ENCODE results near the gene EGLN2.
"Not testable (repeated sequence)": the region's sequence is repeated elsewhere in the genome, so short reads cannot be mapped to it uniquely, and the experiment has no call there.

EGLN2 gene

DNA sequence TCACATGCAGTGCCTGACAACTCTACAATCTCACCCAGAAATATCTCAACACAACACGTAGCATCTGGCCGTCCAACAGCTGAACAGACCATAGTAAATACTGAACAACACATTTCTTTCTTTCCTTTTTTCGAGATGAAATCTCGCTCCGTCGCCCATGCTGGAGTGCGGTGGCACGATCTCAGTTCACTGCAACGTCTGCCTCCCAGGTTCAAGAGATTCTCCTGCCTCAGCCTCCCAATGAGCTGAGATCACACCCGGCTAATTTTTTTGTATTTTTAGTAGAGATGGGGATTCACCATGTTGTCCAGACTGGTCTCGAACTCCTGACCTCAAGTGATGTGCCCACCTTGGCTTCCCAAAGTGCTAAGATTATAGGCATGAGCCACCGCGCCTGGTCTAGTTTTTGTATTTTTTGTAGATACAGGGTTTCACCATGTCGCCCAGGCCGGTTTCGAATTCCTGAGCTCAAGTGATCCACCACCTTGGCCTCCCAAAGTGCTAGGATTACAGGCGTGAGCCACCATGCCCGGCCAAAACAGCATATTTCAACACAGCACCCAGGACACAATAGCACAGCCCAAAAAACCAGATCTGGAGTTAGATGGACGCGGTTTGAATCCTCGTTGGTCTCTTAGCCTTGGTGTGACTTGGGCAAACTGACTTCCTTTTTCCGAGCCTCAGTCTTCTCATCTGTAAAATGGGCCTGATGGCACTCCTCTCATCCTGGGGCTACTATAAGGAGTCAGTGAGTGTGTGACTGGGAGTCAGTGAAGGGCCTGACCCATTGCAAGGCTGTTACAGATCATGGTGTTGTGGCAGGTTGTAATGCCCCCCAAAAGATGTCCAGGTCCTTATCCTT lies 28.6 kb downstream of the EGLN2 start:
- no peak overlapping the region for H3K4me3 ChIP-seq (ENCODE audit: low read length)
- H3K9ac ChIP-seq (ENCODE audit: low read depth, low read length), result no peak overlapping the region
- no peaks in the 10 kb centered on the region for H3K4me1 ChIP-seq (ENCODE audit: insufficient read depth, low read length)
- H3K27ac ChIP-seq (ENCODE audit: low read length), result no peak overlapping the region
- H3K27me3 ChIP-seq (ENCODE audit: insufficient read depth, low read length), result no peaks in the 10 kb centered on the region
- H3K36me3 ChIP-seq (ENCODE audit: insufficient read depth, low read depth, low read length), result no peaks in the 10 kb centered on the region
- no peaks in the 10 kb centered on the region for H3K9me3 ChIP-seq (ENCODE audit: insufficient read depth, low read depth, low read length)

DNA sequence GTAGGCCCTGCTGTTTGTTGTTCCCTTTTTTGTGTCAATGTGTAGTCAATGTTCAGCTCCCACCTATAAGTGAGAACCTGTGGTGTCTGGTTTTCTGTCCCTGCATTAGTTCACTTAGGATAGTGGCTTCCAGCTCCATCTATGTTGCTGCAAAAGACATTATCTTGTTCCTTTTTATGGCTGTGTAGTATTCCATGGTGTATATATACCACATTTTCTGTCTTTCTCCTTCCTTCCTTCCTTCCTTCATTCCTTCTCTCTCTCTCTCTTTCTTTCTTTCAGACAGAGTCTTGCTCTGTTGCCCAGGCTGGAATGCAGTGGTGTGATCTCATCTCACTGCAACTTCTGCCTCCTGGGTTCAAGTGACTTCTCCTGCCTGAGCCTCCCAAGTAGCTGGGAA lies 30.2 kb downstream of the EGLN2 start:
- Histone ChIP-seq H3K9ac (ENCODE audit: low read depth, low read length) (no peak overlapping the region), H3K36me3 (ENCODE audit: insufficient read depth, low read depth, low read length) (no peaks in the 10 kb centered on the region)

GRCh38 chr19:40830741-40831140 lies 31.8 kb downstream of the EGLN2 start:
- not testable (repeated sequence) for H3K9me3 ChIP-seq (ENCODE audit: insufficient read depth, low read depth, low read length); H3K36me3 ChIP-seq (ENCODE audit: insufficient read depth, low read depth, low read length); H3K9ac ChIP-seq (ENCODE audit: low read depth, low read length); H3K4me1 ChIP-seq (ENCODE audit: insufficient read depth, low read length); H3K4me3 ChIP-seq (ENCODE audit: low read length); H3K27me3 ChIP-seq (ENCODE audit: insufficient read depth, low read length); H3K27ac ChIP-seq (ENCODE audit: low read length)

More for the DNA sequence above, 30.2 kb downstream of the EGLN2 start:
- Histone ChIP-seq H3K27ac (ENCODE audit: low read length) (no peak overlapping the region), H3K4me1 (ENCODE audit: insufficient read depth, low read length) (no peaks in the 10 kb centered on the region), H3K27me3 (ENCODE audit: insufficient read depth, low read length) (no peaks in the 10 kb centered on the region), H3K9me3 (ENCODE audit: insufficient read depth, low read depth, low read length) (no peaks in the 10 kb centered on the region), H3K4me3 (ENCODE audit: low read length) (no peak overlapping the region)

- H3K27ac ChIP-seq (ENCODE audit: low read length), result no peak overlapping the region
- no peak overlapping the region for H3K4me3 ChIP-seq (ENCODE audit: low read length)
- H3K36me3 ChIP-seq (ENCODE audit: insufficient read depth, low read depth, low read length), result no peaks in the 10 kb centered on the region
- H3K9ac ChIP-seq (ENCODE audit: low read depth, low read length), result no peak overlapping the region
- H3K4me1 ChIP-seq (ENCODE audit: insufficient read depth, low read length), result no peaks in the 10 kb centered on the region
- no peaks in the 10 kb centered on the region for H3K27me3 ChIP-seq (ENCODE audit: insufficient read depth, low read length)
- H3K9me3 ChIP-seq (ENCODE audit: insufficient read depth, low read depth, low read length), result no peaks in the 10 kb centered on the region
Measured at GRCh38 chr19:40831502-40832430, 32.8 kb downstream of the EGLN2 start.

DNA sequence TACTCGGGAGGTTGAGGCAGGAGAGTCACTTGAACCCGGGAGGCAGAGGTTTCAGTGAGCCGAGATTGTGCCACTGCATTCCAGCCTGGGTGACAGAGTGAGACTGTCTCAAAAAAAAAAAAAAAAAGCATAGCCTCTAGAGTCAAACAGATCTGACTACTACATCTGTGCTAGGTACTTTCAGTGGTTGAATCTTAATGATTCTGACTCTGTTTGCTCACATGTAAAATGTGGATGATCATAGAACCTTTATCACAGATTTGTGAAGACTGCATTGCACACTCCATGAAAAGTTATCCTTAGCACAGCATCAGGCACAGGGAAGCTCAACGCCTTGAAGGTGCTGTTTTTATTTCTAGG lies 33.4 kb downstream of the EGLN2 start:
- not testable (repeated sequence) for H3K9ac ChIP-seq (ENCODE audit: low read depth, low read length); H3K36me3 ChIP-seq (ENCODE audit: insufficient read depth, low read depth, low read length); H3K27me3 ChIP-seq (ENCODE audit: insufficient read depth, low read length); H3K4me1 ChIP-seq (ENCODE audit: insufficient read depth, low read length); H3K9me3 ChIP-seq (ENCODE audit: insufficient read depth, low read depth, low read length); H3K27ac ChIP-seq (ENCODE audit: low read length); H3K4me3 ChIP-seq (ENCODE audit: low read length)

DNA sequence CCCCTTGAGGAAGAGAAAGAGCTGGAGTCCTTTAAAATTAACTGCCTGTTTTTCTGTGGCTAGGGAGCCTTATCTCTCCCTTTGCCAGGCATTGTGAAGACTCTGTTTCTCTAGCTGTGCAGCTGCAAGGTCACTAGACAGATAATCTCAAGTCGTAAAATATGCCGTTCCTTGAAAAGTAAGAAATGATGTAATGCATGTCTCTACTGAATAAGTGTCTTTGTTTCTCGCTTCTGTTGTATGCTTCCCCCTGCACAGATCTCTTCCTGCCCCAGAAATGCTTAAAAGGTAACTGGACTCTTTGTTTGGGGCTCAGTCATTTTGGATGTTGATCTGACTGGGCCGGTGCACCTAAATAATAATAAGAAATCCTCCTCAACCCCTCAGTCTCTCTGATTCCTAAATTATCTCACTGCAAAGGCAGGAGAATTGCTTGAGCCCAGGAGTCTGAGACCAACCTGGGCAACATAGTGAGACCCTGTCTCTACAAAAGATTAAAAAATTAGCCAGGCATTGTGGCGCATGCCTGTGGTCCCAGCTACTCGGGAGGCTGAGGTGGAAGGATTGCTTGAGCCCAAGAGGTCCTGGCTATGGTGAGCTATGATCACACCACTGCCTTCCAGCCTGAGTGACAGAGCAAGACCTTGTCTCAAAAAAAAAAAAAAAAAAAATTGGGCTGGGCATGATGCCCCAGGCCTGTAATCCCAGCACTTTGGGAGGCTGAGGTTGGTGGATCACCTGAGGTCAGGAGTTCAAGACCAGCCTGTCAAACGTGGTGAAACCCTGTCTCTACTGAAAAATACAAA lies 34.9 kb downstream of the EGLN2 start:
- not testable (repeated sequence) for H3K4me1 ChIP-seq (ENCODE audit: insufficient read depth, low read length); H3K36me3 ChIP-seq (ENCODE audit: insufficient read depth, low read depth, low read length); H3K27ac ChIP-seq (ENCODE audit: low read length); H3K9ac ChIP-seq (ENCODE audit: low read depth, low read length); H3K27me3 ChIP-seq (ENCODE audit: insufficient read depth, low read length); H3K4me3 ChIP-seq (ENCODE audit: low read length); H3K9me3 ChIP-seq (ENCODE audit: insufficient read depth, low read depth, low read length)

GRCh38 chr19:40836754-40837429 lies 37.9 kb downstream of the EGLN2 start:
- Histone ChIP-seq H3K27ac (ENCODE audit: low read length) (no peak overlapping the region), H3K9ac (ENCODE audit: low read depth, low read length) (no peak overlapping the region), H3K36me3 (ENCODE audit: insufficient read depth, low read depth, low read length) (no peaks in the 10 kb centered on the region), H3K4me1 (ENCODE audit: insufficient read depth, low read length) (no peaks in the 10 kb centered on the region), H3K4me3 (ENCODE audit: low read length) (no peak overlapping the region), H3K27me3 (ENCODE audit: insufficient read depth, low read length) (no peaks in the 10 kb centered on the region), H3K9me3 (ENCODE audit: insufficient read depth, low read depth, low read length) (no peaks in the 10 kb centered on the region)

DNA sequence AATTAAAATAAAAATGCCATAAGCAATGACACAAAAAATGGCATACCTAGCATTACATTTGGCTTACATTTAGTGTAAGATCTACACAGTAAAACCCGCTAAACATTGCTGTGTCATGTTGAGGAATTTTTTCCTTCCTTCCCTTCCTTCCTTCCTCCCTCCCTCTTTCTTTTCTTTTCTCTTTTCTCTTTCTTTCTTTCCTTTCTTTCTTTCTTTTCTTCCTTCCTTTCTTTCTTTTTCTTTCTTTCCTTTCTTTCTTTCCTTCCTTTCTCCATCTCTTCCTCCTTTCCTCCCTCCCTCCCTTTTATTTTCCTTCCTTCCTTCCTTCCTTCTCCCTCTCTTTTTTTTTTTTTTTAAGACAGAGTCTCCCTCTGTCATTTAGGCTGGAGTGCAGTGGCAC lies 39.5 kb downstream of the EGLN2 start:
- H3K27me3 ChIP-seq (ENCODE audit: insufficient read depth, low read length); H3K4me3 ChIP-seq (ENCODE audit: low read length); H3K27ac ChIP-seq (ENCODE audit: low read length); H3K4me1 ChIP-seq (ENCODE audit: insufficient read depth, low read length); H3K36me3 ChIP-seq (ENCODE audit: insufficient read depth, low read depth, low read length); H3K9me3 ChIP-seq (ENCODE audit: insufficient read depth, low read depth, low read length); H3K9ac ChIP-seq (ENCODE audit: low read depth, low read length): not testable (repeated sequence)

DNA sequence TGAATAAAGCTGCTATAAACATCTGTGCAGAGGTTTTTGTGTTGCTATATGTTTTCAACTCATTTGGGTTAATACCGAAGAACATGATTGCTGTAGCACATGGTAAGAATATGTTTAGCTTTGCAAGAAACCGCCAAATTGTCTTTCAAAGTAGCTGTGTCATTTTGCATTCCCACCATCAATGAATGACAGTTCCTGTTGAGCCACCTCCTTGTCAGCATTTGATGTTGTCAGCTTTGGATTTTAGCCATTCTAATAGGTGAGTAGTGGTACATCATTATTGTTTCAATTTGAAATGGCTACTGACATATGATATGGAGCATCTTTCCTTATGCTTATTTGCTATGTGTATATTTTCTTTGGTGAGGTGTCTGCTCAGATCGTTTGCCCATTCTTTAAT lies 43.0 kb downstream of the EGLN2 start:
- not testable (repeated sequence) for H3K4me3 ChIP-seq (ENCODE audit: low read length); H3K27me3 ChIP-seq (ENCODE audit: insufficient read depth, low read length); H3K36me3 ChIP-seq (ENCODE audit: insufficient read depth, low read depth, low read length)

GRCh38 chr19:40842997-40843652 lies 44.1 kb downstream of the EGLN2 start:
- H3K4me3 ChIP-seq (ENCODE audit: low read length); H3K27ac ChIP-seq (ENCODE audit: low read length); H3K4me1 ChIP-seq (ENCODE audit: insufficient read depth, low read length); H3K36me3 ChIP-seq (ENCODE audit: insufficient read depth, low read depth, low read length); H3K9ac ChIP-seq (ENCODE audit: low read depth, low read length); H3K9me3 ChIP-seq (ENCODE audit: insufficient read depth, low read depth, low read length): not testable (repeated sequence)
- peaks cover 17% of the 10 kb centered on the region for H3K27me3 ChIP-seq (ENCODE audit: insufficient read depth, low read length)

More for the DNA sequence above, 43.0 kb downstream of the EGLN2 start:
- not testable (repeated sequence) for H3K9ac ChIP-seq (ENCODE audit: low read depth, low read length); H3K27ac ChIP-seq (ENCODE audit: low read length); H3K4me1 ChIP-seq (ENCODE audit: insufficient read depth, low read length); H3K9me3 ChIP-seq (ENCODE audit: insufficient read depth, low read depth, low read length)

DNA sequence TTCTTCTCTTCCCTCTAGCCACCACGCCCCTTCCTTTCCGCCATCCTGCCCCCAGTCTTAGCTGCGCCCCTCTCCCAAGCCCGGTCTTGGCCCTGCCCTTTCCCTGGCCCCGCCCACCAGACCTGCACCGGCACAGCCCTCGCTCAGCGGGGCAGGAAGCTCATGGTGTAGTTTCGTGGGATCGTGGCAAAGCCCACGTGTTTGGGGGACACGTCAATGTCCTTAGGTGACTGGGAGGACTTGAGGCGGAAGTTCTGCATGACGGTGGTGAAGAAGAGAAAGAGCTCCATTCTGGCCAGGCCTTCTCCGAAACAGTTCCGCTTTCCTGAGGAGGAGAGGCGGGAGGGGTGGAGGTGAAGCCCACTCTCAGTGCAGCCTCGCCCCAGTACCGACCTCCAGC lies 44.7 kb downstream of the EGLN2 start:
- H3K36me3 ChIP-seq (ENCODE audit: insufficient read depth, low read depth, low read length); H3K27ac ChIP-seq (ENCODE audit: low read length); H3K9ac ChIP-seq (ENCODE audit: low read depth, low read length); H3K9me3 ChIP-seq (ENCODE audit: insufficient read depth, low read depth, low read length); H3K4me1 ChIP-seq (ENCODE audit: insufficient read depth, low read length): not testable (repeated sequence)
- Histone ChIP-seq H3K4me3 (ENCODE audit: low read length) (peak overlapping the region; percentile 47; the same call in 1 of the 2 replicates), H3K27me3 (ENCODE audit: insufficient read depth, low read length) (peaks cover 22% of the 10 kb centered on the region)

Measured in iPS-20b (cell line).